HepG2 (cell line): ENCODE measurements around the gene CAMSAP3. TPM values are rescaled to one million over a fixed set of nuclear protein-coding genes. Genes with fewer than 3 reads are reported as not detected.

Source experiments
- HMG20B ChIP-seq: conservative IDR thresholded peaks from 2 replicates; pipeline ENCODE4 v1.6.1; 2016; ENCODE audit warnings: missing genetic modification reagents, missing compliant biosample characterization
- HOXD1 ChIP-seq: sonication (generic); formaldehyde crosslinking; IDR thresholded peaks from 2 replicates; pipeline ENCODE4 v1.5.0; 2020; ENCODE audit warnings: missing genetic modification reagents
- ISX ChIP-seq: sonication (generic); formaldehyde crosslinking; conservative IDR thresholded peaks from 2 replicates; pipeline ENCODE4 v1.5.0; 2020; ENCODE audit warnings: missing genetic modification reagents
- KLF15 ChIP-seq: sonication (generic); formaldehyde crosslinking; IDR thresholded peaks from 2 replicates; pipeline ENCODE4 v1.8.1; 2023; ENCODE audit warnings: borderline replicate concordance, mild to moderate bottlenecking, inconsistent platforms, missing genetic modification reagents, mixed read lengths
- MTA1 ChIP-seq: sonication (generic); formaldehyde crosslinking; IDR thresholded peaks from 2 replicates; pipeline ENCODE4 v1.4.0; 2020; ENCODE audit warnings: missing genetic modification reagents, mild to moderate bottlenecking, borderline replicate concordance
- PHF20 ChIP-seq: sonication (generic); formaldehyde crosslinking; IDR thresholded peaks from 2 replicates; pipeline ENCODE4 v1.5.0; 2020; ENCODE audit warnings: mild to moderate bottlenecking, missing genetic modification reagents
- PREB ChIP-seq: sonication (generic); formaldehyde crosslinking; IDR thresholded peaks from 2 replicates; pipeline ENCODE4 v1.4.0; 2020; ENCODE audit warnings: missing genetic modification reagents
- RBM39 ChIP-seq: fragments of 200-400 bp; formaldehyde crosslinking; IDR thresholded peaks from one replicate; pipeline ENCODE4 v1.6.1; 2018; ENCODE audit warnings: antibody characterized with exemption, mild to moderate bottlenecking, low read depth, low read length; ENCODE audit not compliant: poor library complexity, severe bottlenecking
- THRA ChIP-seq: sonication (generic); formaldehyde crosslinking; IDR thresholded peaks from 2 replicates; pipeline ENCODE4 v1.4.0; 2020; ENCODE audit warnings: missing genetic modification reagents, borderline replicate concordance
- ZBTB14 ChIP-seq: sonication (generic); formaldehyde crosslinking; IDR thresholded peaks from 2 replicates; pipeline ENCODE4 v1.4.0; 2020; ENCODE audit warnings: missing genetic modification reagents
- ZBTB2 ChIP-seq: sonication (generic); formaldehyde crosslinking; IDR thresholded peaks from 2 replicates; pipeline ENCODE4 v1.8.0; 2022; ENCODE audit warnings: low read depth, missing genetic modification reagents
- ZHX2 ChIP-seq, 2 experiments: sonication (generic) in 1 of 2; formaldehyde crosslinking in 1 of 2; IDR thresholded peaks; 2 replicates each; pipeline versions ENCODE4 v1.6.1 to v1.9.0; 2014 to 2022; ENCODE audit warnings: antibody characterized with exemption in 1 of 2, borderline replicate concordance in 1 of 2, inconsistent platforms in 1 of 2, low read depth in 1 of 2, missing genetic modification reagents in 1 of 2
- ZNF431 ChIP-seq: sonication (generic); formaldehyde crosslinking; IDR thresholded peaks from 2 replicates; pipeline ENCODE4 v1.9.0; 2022; ENCODE audit warnings: missing genetic modification reagents, low read depth, mild to moderate bottlenecking, borderline replicate concordance
- ZSCAN21 ChIP-seq: sonication (generic); formaldehyde crosslinking; IDR thresholded peaks from 2 replicates; pipeline ENCODE4 v1.8.0; 2022; ENCODE audit warnings: mild to moderate bottlenecking, missing genetic modification reagents, moderate library complexity, borderline replicate concordance
- polyA plus RNA-seq, 8 experiments: library from polyadenylated mRNA; depleted of rRNA in 3 of 8; stranded (reverse) in 7 of 8; unstranded in 1 of 8; fragments of >200 nt; fragmentation: Illumina TruSeq in 4 of 8; extraction: Trizol in 4 of 8; gene quantifications; 2 replicates each; pipeline versions ENCODE4 v1.2.1 to v1.2.3, GENCODE V29; 2011 to 2016; ENCODE audit warnings: low read depth in 4 of 8, missing spikeins in 1 of 8, mixed read lengths in 1 of 8; ENCODE audit not compliant: insufficient read depth in 1 of 8
- total RNA-seq, 5 experiments: library from RNA; depleted of rRNA; stranded (reverse); fragments of >200 nt; fragmentation: Illumina TruSeq; extraction: Trizol; gene quantifications; 2 replicates each; pipeline ENCODE4 v1.2.3, GENCODE V29; 2016; ENCODE audit warnings: low read depth in 1 of 5

The CAMSAP3 gene
- total and polyA plus RNA-seq, 2 of the 13 experiments (the other 11 are each of a cell fraction or from before 2014, with no cell fraction given) = 10.8 to 11.8 TPM

- TF ChIP-seq ZBTB14 (CRISPR knock-in tag) = peak; percentile 60
- TF ChIP-seq PREB (CRISPR knock-in tag) = peak; percentile 94
- peak; percentile 96 for TF ChIP-seq ZNF431
- peak; percentile 94 for TF ChIP-seq THRA (CRISPR knock-in tag)
- peak; percentile 70 for TF ChIP-seq PHF20
- TF ChIP-seq ISX (CRISPR knock-in tag) = peak; percentile 99
- no peak for TF ChIP-seq RBM39
- TF ChIP-seq HMG20B = peak; percentile 98
- peak; percentile 96 for TF ChIP-seq KLF15 (CRISPR knock-in tag)
- no peak for TF ChIP-seq ZHX2 (IDR thresholded peaks at IDR 0.05; ENCODE audit: low read depth)
- TF ChIP-seq ZHX2 (CRISPR knock-in tag; IDR thresholded peaks at IDR 0.05; ENCODE audit: borderline replicate concordance) = peak; percentile 99
- peak; percentile 79 for TF ChIP-seq ZBTB2 (CRISPR knock-in tag)
- TF ChIP-seq HOXD1 (CRISPR knock-in tag) = peak; percentile 98
- TF ChIP-seq ZSCAN21 (CRISPR knock-in tag) = peak; percentile 89
- no peak for TF ChIP-seq MTA1 (CRISPR knock-in tag)
Observed at GRCh38 chr19:7562646-7563393, 32.8 kb upstream of the CAMSAP3 start (continued).
